Ovary (tissue), 9 donors: Measurements from ENCODE around the gene GFAP. TPM values are rescaled to one million over a fixed set of nuclear protein-coding genes. Genes with fewer than 3 reads are reported as not detected.

Experiments used
- DNase-seq, 5 donors: peaks; one replicate each; pipeline ENCODE4 v3.0.0-alpha.2; 2019 to 2020
- H3K27ac ChIP-seq, 2 donors: fragments of 200-600 bp; one replicate each; pipeline versions ENCODE4 v1.5.1 to v1.8.0; 2019 to 2022
- H3K27me3 ChIP-seq: fragments of 200-600 bp; one replicate; pipeline ENCODE4 v1.8.0; 2022
- H3K36me3 ChIP-seq: fragments of 200-600 bp; sonication (generic); one replicate; pipeline ENCODE4 v1.5.1; 2019
- H3K4me1 ChIP-seq: one replicate; pipeline ENCODE4 v1.8.1; 2013; ENCODE audit warnings: mild to moderate bottlenecking, moderate library complexity; ENCODE audit not compliant: insufficient read depth
- H3K4me3 ChIP-seq: fragments of 200-600 bp; sonication (generic); one replicate; pipeline ENCODE4 v1.5.1; 2017
- H3K9me3 ChIP-seq, 2 donors: fragments of 200-600 bp in 1 of 2; sonication (generic) in 1 of 2; one replicate each; pipeline versions ENCODE4 v1.5.1 to v1.8.1; 2013 to 2019; ENCODE audit warnings: mild to moderate bottlenecking in 1 of 2, moderate library complexity in 1 of 2
- CTCF ChIP-seq, 3 donors: fragments of 450-650 bp in 2 of 3; fragments of 200-600 bp in 1 of 3; IDR thresholded peaks; one replicate each; pipeline versions ENCODE4 v1.5.1 to v1.8.0; 2016 to 2022; ENCODE audit warnings: antibody characterized with exemption in 3 of 3, mild to moderate bottlenecking in 1 of 3
- EP300 ChIP-seq: sonication (generic); formaldehyde crosslinking; IDR thresholded peaks from one replicate; pipeline ENCODE4 v1.6.1; 2017; ENCODE audit warnings: antibody characterized with exemption
- POLR2A ChIP-seq: fragments of 450-650 bp; IDR thresholded peaks from one replicate; pipeline ENCODE4 v1.6.1; 2017; ENCODE audit warnings: antibody characterized with exemption, mild to moderate bottlenecking, moderate library complexity
- WGBS, 3 donors: extraction: QIAGEN DNeasy Blood & Tissue Kit in 1 of 3; methylation state at CpG; one replicate each; pipeline versions ENCODE4 v1.1.5 to v1.1.7; 2013 to 2017; 5-methylcytosine and 5-hydroxymethylcytosine counted together
- intact Hi-C, 4 donors: fragments of 100-400 bp; cut with DNase I; formaldehyde crosslinking; loops; one replicate each; pipeline versions ENCODE4 v1.11.0 to v1.15.1; 2022 to 2023
- polyA plus RNA-seq, 2 donors: library from polyadenylated mRNA; stranded (reverse); fragments of 200-250 nt in 1 of 2; fragments of 350-450 nt in 1 of 2; fragmentation: Illumina TruSeq in 1 of 2; extraction: RNeasy Lipid Tissue Mini Kit (QIAGEN cat#74804) in 1 of 2; gene quantifications; one replicate each; pipeline ENCODE4 v1.2.3, GENCODE V29; 2013 to 2014
- total RNA-seq, 7 donors: library from RNA; depleted of rRNA in 2 of 7; stranded (reverse); fragments of >200 nt in 2 of 7; fragmentation: NEBNext Ultra II Directional in 3 of 7; extraction: Animal tissue kit (Norgen Biotek cat#: 25700) in 3 of 7; gene quantifications; one replicate each; pipeline versions ENCODE4 v1.1.0 to v1.2.4, GENCODE V29; 2016 to 2023
- donor health status: DM: no; HTN: no; CAD: no; lungs with moderate emphysema.
- donor health status: DM: no; HTN: no; CAD: no.
- donor health status: Bipolar disorder and iron deficiency.
- donor health status: DM: yes; HTN: yes; CAD: no.
- donor health status: DM: no; HTN: no; CAD: no.
- donor health status: DM: yes; HTN: yes; CAD: no.

Gene GFAP
- total and polyA plus RNA-seq, 9 donors = 0.08 to 1.8 (median 0.49) TPM; not detected in 1

GRCh38 chr17:44880062-44880461, 35.2 kb downstream of the GFAP start:
- no peaks in the 10 kb centered on the region for H3K9me3 ChIP-seq
- no peak for DNase-seq
- no peaks in the 10 kb centered on the region for H3K4me1 ChIP-seq
- no peaks in the 10 kb centered on the region for H3K27me3 ChIP-seq
- no peak for TF ChIP-seq POLR2A
- no peak for TF ChIP-seq CTCF (IDR thresholded peaks at IDR 0.05)
- TF ChIP-seq EP300 = no peak
- H3K4me3 ChIP-seq = no peak overlapping the region
- intact Hi-C loops = no loop called here
- no peaks in the 10 kb centered on the region for H3K36me3 ChIP-seq
- no peak overlapping the region for H3K27ac ChIP-seq
- WGBS, 3 donors = 74 to 89% (median 76%) methylated on average over 2 of the region's 2 CpGs

- TF ChIP-seq CTCF (IDR thresholded peaks at IDR 0.05) (no peak), EP300 (no peak), POLR2A (no peak)
- DNase-seq = no peak
- Histone ChIP-seq H3K4me3 (no peak overlapping the region), H3K27ac (no peak overlapping the region), H3K27me3 (no peaks in the 10 kb centered on the region), H3K36me3 (no peaks in the 10 kb centered on the region), H3K4me1 (no peaks in the 10 kb centered on the region), H3K9me3 (no peaks in the 10 kb centered on the region)
- WGBS, 3 donors = 88 to 96% (median 96%) methylated on average over 6 of the region's 6 CpGs
- intact Hi-C loops = no loop called here
Observed at GRCh38 chr17:44879376-44879775, 35.9 kb downstream of the GFAP start.

- no peaks in the 10 kb centered on the region for H3K36me3 ChIP-seq
- intact Hi-C loops = no loop called here
Observed at GRCh38 chr17:44878627-44879221, 36.6 kb downstream of the GFAP start.

GRCh38 chr17:44877121-44877520, 38.2 kb downstream of the GFAP start:
- DNase-seq = no peak
- no peaks in the 10 kb centered on the region for H3K27me3 ChIP-seq
- H3K4me1 ChIP-seq = no peaks in the 10 kb centered on the region
- intact Hi-C loops = no loop called here
- no peaks in the 10 kb centered on the region for H3K36me3 ChIP-seq
- H3K27ac ChIP-seq = no peak overlapping the region
- no peak overlapping the region for H3K4me3 ChIP-seq
- WGBS, 3 donors = 86 to 89% (median 87%) methylated on average over 5 of the region's 5 CpGs
- TF ChIP-seq CTCF (IDR thresholded peaks at IDR 0.05) (no peak), EP300 (no peak), POLR2A (no peak)
- H3K9me3 ChIP-seq = no peaks in the 10 kb centered on the region

More at GRCh38 chr17:44878627-44879221, 36.6 kb downstream of the GFAP start:
- Histone ChIP-seq H3K27ac (no peak overlapping the region), H3K4me3 (no peak overlapping the region), H3K9me3 (no peaks in the 10 kb centered on the region), H3K27me3 (no peaks in the 10 kb centered on the region), H3K4me1 (no peaks in the 10 kb centered on the region)
- DNase-seq = peak in 1 of 5 donors; percentile 36
- WGBS, 3 donors = 32 to 37% (median 35%) methylated on average over 6 of the region's 6 CpGs
- TF ChIP-seq EP300 (no peak), POLR2A (no peak), CTCF (IDR thresholded peaks at IDR 0.05) (peak in 1 of 3 donors; percentile 37)
